HUDEP-2 (cell line): ENCODE data around the gene EGR4.
A peak's percentile ranks its signal among the peaks of the same experiment; 100 is the strongest.

ENCODE experiments used
- DNase-seq, 76 experiments: peaks; one replicate each; lab custom pipeline; 2025; ENCODE audit not compliant: unreplicated experiment in 76 of 76; lab: John Stamatoyannopoulos, UW

Gene EGR4

DNA sequence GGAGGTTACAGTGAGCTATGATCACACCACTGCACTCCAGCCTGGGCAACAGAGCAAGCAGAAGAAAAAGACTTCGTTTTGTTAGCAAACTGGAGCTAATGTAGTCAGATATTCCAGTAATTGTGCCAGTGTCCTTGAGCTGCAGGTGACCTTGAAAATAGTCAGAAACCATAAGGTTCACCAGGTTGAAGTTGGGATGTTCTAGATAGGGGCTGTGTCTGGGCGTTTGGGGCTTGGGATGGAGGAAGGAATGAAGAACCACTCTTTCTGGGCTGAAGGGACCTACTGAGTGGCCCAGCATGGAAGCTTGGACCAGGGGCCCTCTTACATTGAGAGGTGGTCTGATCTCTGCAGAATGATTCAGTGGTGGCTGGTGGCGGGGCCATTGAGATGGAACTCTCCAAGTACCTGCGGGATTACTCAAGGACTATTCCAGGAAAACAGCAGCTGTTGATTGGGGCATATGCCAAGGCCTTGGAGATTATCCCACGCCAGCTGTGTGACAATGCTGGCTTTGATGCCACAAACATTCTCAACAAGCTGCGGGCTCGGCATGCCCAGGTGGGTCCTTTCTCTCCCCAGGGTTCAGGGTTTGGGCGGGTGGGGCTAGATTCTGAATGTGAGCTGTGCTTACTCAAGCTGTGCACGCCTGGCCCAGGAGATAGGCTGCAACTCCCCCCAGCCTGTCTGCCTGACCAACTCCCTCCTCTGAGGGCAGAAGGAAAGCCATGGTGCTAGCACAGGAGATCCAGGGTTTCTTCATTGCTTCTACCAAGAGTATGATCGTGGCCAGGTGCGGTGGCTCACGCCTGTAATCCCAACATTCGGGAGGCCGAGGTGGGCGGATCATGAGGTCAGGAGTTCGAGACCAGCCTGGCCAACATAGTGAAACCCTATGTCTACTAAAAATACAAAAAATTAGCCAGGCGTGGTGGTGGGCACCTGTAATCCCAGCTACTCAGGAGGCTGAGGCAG lies 42.2 kb downstream of the EGR4 start:
- no peak for DNase-seq

- no peak for DNase-seq
These were observed 43.7 kb downstream of the EGR4 start for GRCh38 chr2:73249636-73250035.

DNA sequence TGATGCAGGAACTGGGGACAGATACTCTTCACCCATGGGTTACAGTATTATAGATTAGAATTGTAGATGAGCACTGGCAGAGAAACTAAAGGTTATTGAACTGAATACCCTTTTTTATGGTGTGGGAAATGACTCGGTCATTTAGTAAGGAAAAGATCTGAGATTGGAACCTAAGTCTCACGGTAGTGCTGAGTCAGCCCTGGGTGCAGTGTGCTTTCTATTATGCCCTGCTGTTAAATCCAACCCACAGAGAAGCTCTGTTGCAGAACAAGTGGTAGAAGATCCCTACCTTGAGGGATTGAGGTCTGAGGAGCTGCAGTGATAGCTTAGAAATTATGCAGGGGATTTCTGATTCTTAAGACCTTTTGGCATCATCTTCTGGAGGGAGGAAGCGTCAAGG lies 46.5 kb downstream of the EGR4 start:
- DNase-seq, result no peak

GRCh38 chr2:73244580-73244979 lies 48.8 kb downstream of the EGR4 start:
- no peak for DNase-seq

DNA sequence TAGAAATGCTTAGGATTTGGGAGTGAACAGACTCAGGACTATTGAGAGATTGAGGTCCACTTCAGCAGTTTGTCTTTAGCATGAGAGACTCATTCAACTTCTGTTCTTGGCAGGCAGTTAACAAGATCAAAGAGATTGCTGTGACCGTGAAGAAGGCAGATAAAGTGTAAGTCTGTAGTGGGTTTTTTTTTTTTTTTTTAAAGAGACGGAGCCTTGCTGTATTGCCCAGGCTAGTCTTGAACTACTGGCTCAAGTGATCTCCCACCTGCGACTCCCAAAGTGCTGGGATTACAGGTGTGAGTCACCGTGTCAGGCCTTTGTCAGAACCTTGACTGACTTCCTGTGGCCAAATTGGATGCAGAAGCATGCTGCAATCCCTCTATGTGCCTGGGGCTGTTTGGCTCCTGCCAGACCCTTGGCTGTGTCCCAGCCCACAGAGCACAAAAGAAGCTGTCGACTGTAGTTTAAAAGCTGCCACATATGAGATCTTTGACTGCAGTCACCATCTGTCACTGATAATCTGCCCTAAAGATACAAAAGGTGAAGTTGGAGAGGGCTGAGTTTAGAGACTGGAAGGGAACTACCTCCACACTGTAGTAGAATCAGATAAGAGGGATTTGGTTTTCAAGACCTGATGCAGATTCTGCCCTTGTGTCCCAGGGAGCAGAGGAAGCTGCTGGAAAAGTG lies 49.3 kb downstream of the EGR4 start:
- DNase-seq, result peak in 58 of 76 experiments; percentile 4 to 83 (median 39)
